Suprapubic skin (tissue), 4 donors: ENCODE results near the gene DDX10. TPM values are rescaled to one million over a fixed set of nuclear protein-coding genes. Genes with fewer than 3 reads are reported as not detected.

Experiments used
- DNase-seq, 2 donors: peaks; one replicate each; pipeline ENCODE4 v3.0.0-alpha.2; 2019; ENCODE audit warnings: low spot score in 2 of 2
- H3K27ac ChIP-seq: fragments of 200-600 bp; sonication (generic); one replicate; pipeline ENCODE4 v1.5.1; 2019
- H3K27me3 ChIP-seq: fragments of 200-600 bp; sonication (generic); one replicate; pipeline ENCODE4 v1.5.1; 2019
- H3K36me3 ChIP-seq: fragments of 200-600 bp; sonication (generic); one replicate; pipeline ENCODE4 v1.5.1; 2019
- H3K4me1 ChIP-seq: fragments of 200-600 bp; sonication (generic); one replicate; pipeline ENCODE4 v1.5.1; 2019
- H3K4me3 ChIP-seq: fragments of 200-600 bp; sonication (generic); one replicate; pipeline ENCODE4 v1.5.1; 2019; ENCODE audit warnings: mild to moderate bottlenecking
- H3K9me3 ChIP-seq: fragments of 200-600 bp; sonication (generic); one replicate; pipeline ENCODE4 v1.5.1; 2019
- EP300 ChIP-seq: sonication (generic); formaldehyde crosslinking; IDR thresholded peaks from one replicate; pipeline ENCODE4 v1.6.1; 2017; ENCODE audit warnings: antibody characterized with exemption
- POLR2A ChIP-seq, 2 donors: fragments of 450-650 bp; IDR thresholded peaks; one replicate each; pipeline ENCODE4 v1.6.1; 2017; ENCODE audit warnings: antibody characterized with exemption in 2 of 2, mild to moderate bottlenecking in 2 of 2, moderate library complexity in 2 of 2
- POLR2AphosphoS5 ChIP-seq, 3 donors: sonication (generic); formaldehyde crosslinking; IDR thresholded peaks; one replicate each; pipeline ENCODE4 v1.6.1; 2017; ENCODE audit warnings: antibody characterized with exemption in 3 of 3
- WGBS: methylation state at CpG from one replicate; pipeline ENCODE4 v1.1.5; 2018; 5-methylcytosine and 5-hydroxymethylcytosine counted together
- total RNA-seq, 4 donors: library from RNA; depleted of rRNA; stranded (reverse); fragments of >200 nt; gene quantifications; one replicate each; pipeline ENCODE4 v1.1.0, GENCODE V29; 2016
- TF ChIP-seq, protein P1 (sequence below), 2 donors: fragments of 200-600 bp in 1 of 2; fragments of 450-650 bp in 1 of 2; sonication (generic) in 1 of 2; IDR thresholded peaks; one replicate each; pipeline ENCODE4 v1.5.1; 2016 to 2019; ENCODE audit warnings: antibody characterized with exemption in 2 of 2, mild to moderate bottlenecking in 1 of 2, moderate library complexity in 1 of 2

DDX10 gene
- total RNA-seq, 4 donors from 2014 or later = 21.9 to 30.7 (median 27.2) TPM

- Histone ChIP-seq H3K36me3 (no peaks in the 10 kb centered on the region), H3K4me1 (no peaks in the 10 kb centered on the region), H3K9me3 (no peaks in the 10 kb centered on the region), H3K27me3 (no peaks in the 10 kb centered on the region), H3K27ac (no peak overlapping the region), H3K4me3 (no peak overlapping the region)
- no peak for DNase-seq
- TF ChIP-seq POLR2AphosphoS5 (IDR thresholded peaks at IDR 0.05) (no peak), POLR2A (IDR thresholded peaks at IDR 0.05) (no peak), EP300 (no peak)
- TF ChIP-seq, protein P1, sequence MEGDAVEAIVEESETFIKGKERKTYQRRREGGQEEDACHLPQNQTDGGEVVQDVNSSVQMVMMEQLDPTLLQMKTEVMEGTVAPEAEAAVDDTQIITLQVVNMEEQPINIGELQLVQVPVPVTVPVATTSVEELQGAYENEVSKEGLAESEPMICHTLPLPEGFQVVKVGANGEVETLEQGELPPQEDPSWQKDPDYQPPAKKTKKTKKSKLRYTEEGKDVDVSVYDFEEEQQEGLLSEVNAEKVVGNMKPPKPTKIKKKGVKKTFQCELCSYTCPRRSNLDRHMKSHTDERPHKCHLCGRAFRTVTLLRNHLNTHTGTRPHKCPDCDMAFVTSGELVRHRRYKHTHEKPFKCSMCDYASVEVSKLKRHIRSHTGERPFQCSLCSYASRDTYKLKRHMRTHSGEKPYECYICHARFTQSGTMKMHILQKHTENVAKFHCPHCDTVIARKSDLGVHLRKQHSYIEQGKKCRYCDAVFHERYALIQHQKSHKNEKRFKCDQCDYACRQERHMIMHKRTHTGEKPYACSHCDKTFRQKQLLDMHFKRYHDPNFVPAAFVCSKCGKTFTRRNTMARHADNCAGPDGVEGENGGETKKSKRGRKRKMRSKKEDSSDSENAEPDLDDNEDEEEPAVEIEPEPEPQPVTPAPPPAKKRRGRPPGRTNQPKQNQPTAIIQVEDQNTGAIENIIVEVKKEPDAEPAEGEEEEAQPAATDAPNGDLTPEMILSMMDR (IDR thresholded peaks at IDR 0.05) = no peak
- 90% methylated on average over 4 of the region's 4 CpGs for WGBS
Observed at GRCh38 chr11:108796551-108796950, 131.7 kb downstream of the DDX10 start.

GRCh38 chr11:108797578-108798100 is 132.8 kb downstream of the DDX10 start:
- H3K9me3 ChIP-seq = no peaks in the 10 kb centered on the region
- no peak overlapping the region for H3K27ac ChIP-seq
- no peak overlapping the region for H3K4me3 ChIP-seq
- no peaks in the 10 kb centered on the region for H3K4me1 ChIP-seq
- TF ChIP-seq POLR2A (IDR thresholded peaks at IDR 0.05) (no peak), POLR2AphosphoS5 (IDR thresholded peaks at IDR 0.05) (no peak), EP300 (no peak)
- TF ChIP-seq, protein P1 (IDR thresholded peaks at IDR 0.05) = no peak
- no peaks in the 10 kb centered on the region for H3K36me3 ChIP-seq
- WGBS = 92% methylated on average over 4 of the region's 4 CpGs
- no peak for DNase-seq
- H3K27me3 ChIP-seq = no peaks in the 10 kb centered on the region

- Histone ChIP-seq H3K4me1 (peaks cover 7% of the 10 kb centered on the region), H3K36me3 (no peaks in the 10 kb centered on the region), H3K9me3 (no peaks in the 10 kb centered on the region), H3K27ac (no peak overlapping the region), H3K27me3 (no peaks in the 10 kb centered on the region), H3K4me3 (no peak overlapping the region)
- no peak for TF ChIP-seq EP300
- TF ChIP-seq POLR2A (IDR thresholded peaks at IDR 0.05) = no peak
- TF ChIP-seq POLR2AphosphoS5 (IDR thresholded peaks at IDR 0.05) = no peak
- TF ChIP-seq, protein P1 (IDR thresholded peaks at IDR 0.05) = no peak
- 98% methylated on average over 1 of the region's 1 CpG for WGBS
- no peak for DNase-seq
Observed at GRCh38 chr11:108802492-108802891, 137.6 kb downstream of the DDX10 start.

DNA sequence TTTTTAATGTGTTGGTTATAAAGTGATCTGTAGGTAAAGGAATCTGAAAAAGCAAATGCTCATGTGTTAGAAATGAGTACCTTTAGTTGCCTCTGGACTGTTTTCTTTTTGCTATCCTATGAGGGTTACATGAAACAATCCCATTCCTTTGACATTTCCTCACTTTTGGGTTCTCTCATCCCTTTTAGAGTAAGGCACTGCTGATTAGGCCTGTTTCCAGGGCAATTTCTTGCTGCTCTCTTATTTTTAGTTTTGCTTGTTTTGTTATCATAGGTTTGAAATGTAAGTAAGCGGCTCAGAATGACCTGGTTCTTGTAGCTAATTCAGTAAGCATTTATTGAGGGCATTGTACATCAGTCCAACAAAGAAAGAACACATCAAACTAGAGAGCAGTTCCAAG is 138.9 kb downstream of the DDX10 start:
- Histone ChIP-seq H3K27ac (no peak overlapping the region), H3K36me3 (no peaks in the 10 kb centered on the region), H3K9me3 (no peaks in the 10 kb centered on the region), H3K4me3 (no peak overlapping the region), H3K27me3 (no peaks in the 10 kb centered on the region), H3K4me1 (peaks cover 7% of the 10 kb centered on the region)
- DNase-seq = no peak
- TF ChIP-seq POLR2AphosphoS5 (IDR thresholded peaks at IDR 0.05) (no peak), EP300 (no peak), POLR2A (IDR thresholded peaks at IDR 0.05) (no peak)
- TF ChIP-seq, protein P1 (IDR thresholded peaks at IDR 0.05) = no peak
- 68% methylated on average over 1 of the region's 1 CpG for WGBS

DNA sequence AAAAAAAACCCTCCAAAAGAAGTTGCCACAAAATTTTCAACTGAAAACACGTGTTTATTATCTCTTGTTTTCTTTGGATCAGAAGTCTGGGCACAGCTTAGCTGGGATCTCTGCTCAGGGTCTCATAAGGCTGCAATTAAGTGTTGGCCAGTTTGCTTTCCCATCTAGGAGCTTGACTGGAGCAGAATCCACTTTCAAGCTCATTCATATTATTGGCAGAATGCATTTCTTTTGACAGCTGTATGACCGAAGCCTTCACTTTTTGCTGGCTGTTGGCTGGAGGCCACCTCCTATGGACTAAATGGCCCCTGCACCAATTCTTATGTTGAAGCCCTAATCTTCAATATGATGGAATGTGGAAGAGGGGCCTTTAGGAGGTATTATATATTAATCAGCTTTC is 139.6 kb downstream of the DDX10 start:
- Histone ChIP-seq H3K27ac (no peak overlapping the region), H3K9me3 (no peaks in the 10 kb centered on the region), H3K4me1 (peaks cover 7% of the 10 kb centered on the region), H3K27me3 (no peaks in the 10 kb centered on the region), H3K4me3 (no peak overlapping the region), H3K36me3 (no peaks in the 10 kb centered on the region)
- TF ChIP-seq POLR2AphosphoS5 (IDR thresholded peaks at IDR 0.05) = no peak
- no peak for TF ChIP-seq POLR2A (IDR thresholded peaks at IDR 0.05)
- no peak for TF ChIP-seq EP300
- TF ChIP-seq, protein P1 (IDR thresholded peaks at IDR 0.05) = no peak
- no peak for DNase-seq
- WGBS = 60% methylated on average over 2 of the region's 2 CpGs
